Measurements from ENCODE around the gene TBRG1. TPM values are rescaled to one million over a fixed set of nuclear protein-coding genes. Genes with fewer than 3 reads are reported as not detected.

Gene TBRG1
- polyA plus RNA-seq, 1 donor (not counting 4 experiments of a cell fraction or from before 2014, with no cell fraction given), result 40.2 TPM

- peaks cover 12 to 19% of the 10 kb centered on the region in 2 experiments for H3K36me3 ChIP-seq (ENCODE audit: control insufficient read depth in 2 of 2, extremely low read depth in 1 of 2, insufficient read depth in 2 of 2, low read length in 2 of 2)
Observed at GRCh38 chr11:124625504-124626168, 3.0 kb downstream of the TBRG1 start.

DNA sequence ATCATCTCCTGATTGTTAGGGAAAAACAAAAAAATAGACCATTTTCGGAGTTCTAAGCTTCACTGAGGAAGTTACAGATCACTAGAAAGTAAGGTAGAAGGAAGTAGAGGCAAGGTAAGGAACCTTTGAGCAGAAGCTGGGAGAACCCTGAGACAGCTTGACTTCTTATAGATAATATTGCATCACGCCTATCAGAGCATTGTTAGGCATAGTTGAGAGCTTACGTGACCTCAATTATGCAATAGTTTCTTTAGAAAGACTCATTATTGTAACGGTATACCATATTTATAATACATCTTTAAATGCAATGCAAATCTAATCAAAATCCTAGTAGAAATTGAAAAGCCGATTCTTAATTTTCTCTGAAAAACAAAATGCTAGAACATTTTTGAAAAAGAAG, 4.9 kb downstream of the TBRG1 start:
- Histone ChIP-seq H3K27ac (ENCODE audit: control insufficient read depth, insufficient read depth, low read length) (no peak overlapping the region), H3K4me3 (ENCODE audit: control insufficient read depth in 2 of 3, extremely low read depth in 1 of 3, insufficient read depth in 2 of 3, low read depth in 1 of 3, low read length in 3 of 3) (no peak overlapping the region), H3K4me1 (ENCODE audit: control insufficient read depth, extremely low read depth, insufficient read depth, low read length) (peaks cover 6% of the 10 kb centered on the region), H3K27me3 (ENCODE audit: control insufficient read depth, extremely low read depth, insufficient read depth, low read length) (no peaks in the 10 kb centered on the region), H3K9me1 (ENCODE audit: control insufficient read depth, extremely low read depth, insufficient read depth, low read length) (no peaks in the 10 kb centered on the region), H3K9me3 (ENCODE audit: control insufficient read depth, low read depth, low read length) (no peaks in the 10 kb centered on the region), H3K4me2 (ENCODE audit: control insufficient read depth, extremely low read depth, insufficient read depth, low read depth, low read length) (no peak overlapping the region), H4K20me1 (ENCODE audit: control insufficient read depth, extremely low read depth, insufficient read depth, low read length) (no peaks in the 10 kb centered on the region), H3K79me2 (ENCODE audit: control insufficient read depth, insufficient read depth, low read length) (peaks cover 30% of the 10 kb centered on the region), H3K9ac (ENCODE audit: control insufficient read depth, extremely low read depth, insufficient read depth, low read length) (no peak overlapping the region), H2AFZ (ENCODE audit: control insufficient read depth, low read length) (no peak overlapping the region), H3K36me3 (ENCODE audit: control insufficient read depth in 2 of 2, extremely low read depth in 1 of 2, insufficient read depth in 2 of 2, low read length in 2 of 2) (peaks cover 26 to 31% of the 10 kb centered on the region in 2 experiments)
- no peak for DNase-seq (ENCODE audit: low read depth, low spot score)
- TF ChIP-seq CTCF (optimal IDR thresholded peaks at IDR 0.05 in 1 of 3, IDR thresholded peaks at IDR 0.05 in 1 of 3, conservative IDR thresholded peaks at IDR 0.05 in 1 of 3; ENCODE audit: extremely low read depth in 1 of 3, insufficient read depth in 2 of 3, low read length in 3 of 3) (no peak), EZH2 (IDR thresholded peaks at IDR 0.05; ENCODE audit: low read length) (no peak)
- FAIRE-seq, result no peak
- dilution Hi-C loops (cut with MboI; ENCODE audit: extremely low pct_ligation_motif_present, low sequenced_read_pairs), result no loop called here

More at GRCh38 chr11:124625504-124626168, 3.0 kb downstream of the TBRG1 start:
- dilution Hi-C loops (cut with MboI; ENCODE audit: extremely low pct_ligation_motif_present, low sequenced_read_pairs), result no loop called here
- FAIRE-seq, result no peak
- Histone ChIP-seq H3K27ac (ENCODE audit: control insufficient read depth, insufficient read depth, low read length) (no peak overlapping the region), H3K4me1 (ENCODE audit: control insufficient read depth, extremely low read depth, insufficient read depth, low read length) (peaks cover 10% of the 10 kb centered on the region), H3K9me1 (ENCODE audit: control insufficient read depth, extremely low read depth, insufficient read depth, low read length) (no peaks in the 10 kb centered on the region), H3K4me3 (ENCODE audit: control insufficient read depth in 2 of 3, extremely low read depth in 1 of 3, insufficient read depth in 2 of 3, low read depth in 1 of 3, low read length in 3 of 3) (no peak overlapping the region), H2AFZ (ENCODE audit: control insufficient read depth, low read length) (no peak overlapping the region), H3K79me2 (ENCODE audit: control insufficient read depth, insufficient read depth, low read length) (peaks cover 30% of the 10 kb centered on the region), H4K20me1 (ENCODE audit: control insufficient read depth, extremely low read depth, insufficient read depth, low read length) (no peaks in the 10 kb centered on the region), H3K4me2 (ENCODE audit: control insufficient read depth, extremely low read depth, insufficient read depth, low read depth, low read length) (no peak overlapping the region), H3K9me3 (ENCODE audit: control insufficient read depth, low read depth, low read length) (no peaks in the 10 kb centered on the region), H3K9ac (ENCODE audit: control insufficient read depth, extremely low read depth, insufficient read depth, low read length) (no peak overlapping the region), H3K27me3 (ENCODE audit: control insufficient read depth, extremely low read depth, insufficient read depth, low read length) (no peaks in the 10 kb centered on the region)
- TF ChIP-seq CTCF (optimal IDR thresholded peaks at IDR 0.05 in 1 of 3, IDR thresholded peaks at IDR 0.05 in 1 of 3, conservative IDR thresholded peaks at IDR 0.05 in 1 of 3; ENCODE audit: extremely low read depth in 1 of 3, insufficient read depth in 2 of 3, low read length in 3 of 3) (no peak), EZH2 (IDR thresholded peaks at IDR 0.05; ENCODE audit: low read length) (no peak)
- no peak for DNase-seq (ENCODE audit: low read depth, low spot score)

All from keratinocyte (primary cell).